IMR-90 (cell line): ENCODE data around the gene C2CD4D.

Source experiments
- CTCF ChIP-seq: conservative IDR thresholded peaks from 2 replicates; pipeline ENCODE4 v1.5.1; 2012; ENCODE audit warnings: mild to moderate bottlenecking, low read depth, low read length, improper control_type of control experiment
- MAFK ChIP-seq: IDR thresholded peaks from 2 replicates; pipeline ENCODE4 v1.6.1; 2012; ENCODE audit warnings: low read depth, low read length, improper control_type of control experiment
- MXI1 ChIP-seq: IDR thresholded peaks from 2 replicates; pipeline ENCODE4 v1.6.1; 2012; ENCODE audit warnings: low read depth, mild to moderate bottlenecking, low read length, moderate library complexity, borderline replicate concordance
- POLR2A ChIP-seq: IDR thresholded peaks from 2 replicates; pipeline ENCODE4 v1.6.1; 2012; ENCODE audit warnings: mild to moderate bottlenecking, low read depth, low read length
- RAD21 ChIP-seq: IDR thresholded peaks from 2 replicates; pipeline ENCODE4 v1.6.1; 2012; ENCODE audit warnings: low read length, improper control_type of control experiment
- RCOR1 ChIP-seq: IDR thresholded peaks from 2 replicates; pipeline ENCODE4 v1.6.1; 2012; ENCODE audit warnings: mild to moderate bottlenecking, low read length, improper control_type of control experiment; ENCODE audit not compliant: insufficient replicate concordance
- TF ChIP-seq, protein P1 (sequence below): fragments of 150-350 bp; IDR thresholded peaks from 2 replicates; pipeline ENCODE4 v1.6.1; 2017; ENCODE audit warnings: mild to moderate bottlenecking, antibody characterized with exemption, low read length, low read depth
- TF ChIP-seq, protein P2 (sequence below): fragments of 150-350 bp; IDR thresholded peaks from 2 replicates; pipeline ENCODE4 v1.6.1; 2016; ENCODE audit warnings: low read depth, mild to moderate bottlenecking, low read length, moderate library complexity, borderline replicate concordance

DNA sequence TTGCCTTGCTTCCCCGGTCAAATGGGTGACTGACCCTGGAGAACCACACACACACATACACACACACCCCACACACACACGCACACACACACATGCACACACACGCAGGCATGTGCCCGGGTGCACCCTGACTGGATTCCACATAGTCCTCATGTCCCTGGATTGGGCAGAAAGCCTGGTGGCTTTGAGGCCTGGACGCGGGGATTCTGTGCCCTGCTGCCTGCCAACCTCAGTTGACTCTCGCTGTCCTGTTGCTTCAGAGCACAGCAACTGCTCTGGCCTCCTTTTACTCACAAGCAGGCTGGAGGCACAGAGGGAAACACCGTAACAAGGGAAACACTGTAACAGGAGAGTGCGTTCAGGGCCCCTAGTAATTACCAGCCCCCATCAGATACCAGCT is 14.4 kb downstream of the C2CD4D start:
- TF ChIP-seq CTCF (no peak), RCOR1 (no peak), RAD21 (no peak), POLR2A (no peak), MXI1 (no peak), MAFK (no peak)
- TF ChIP-seq, protein P1, sequence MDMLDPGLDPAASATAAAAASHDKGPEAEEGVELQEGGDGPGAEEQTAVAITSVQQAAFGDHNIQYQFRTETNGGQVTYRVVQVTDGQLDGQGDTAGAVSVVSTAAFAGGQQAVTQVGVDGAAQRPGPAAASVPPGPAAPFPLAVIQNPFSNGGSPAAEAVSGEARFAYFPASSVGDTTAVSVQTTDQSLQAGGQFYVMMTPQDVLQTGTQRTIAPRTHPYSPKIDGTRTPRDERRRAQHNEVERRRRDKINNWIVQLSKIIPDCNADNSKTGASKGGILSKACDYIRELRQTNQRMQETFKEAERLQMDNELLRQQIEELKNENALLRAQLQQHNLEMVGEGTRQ = no peak
- TF ChIP-seq, protein P2, sequence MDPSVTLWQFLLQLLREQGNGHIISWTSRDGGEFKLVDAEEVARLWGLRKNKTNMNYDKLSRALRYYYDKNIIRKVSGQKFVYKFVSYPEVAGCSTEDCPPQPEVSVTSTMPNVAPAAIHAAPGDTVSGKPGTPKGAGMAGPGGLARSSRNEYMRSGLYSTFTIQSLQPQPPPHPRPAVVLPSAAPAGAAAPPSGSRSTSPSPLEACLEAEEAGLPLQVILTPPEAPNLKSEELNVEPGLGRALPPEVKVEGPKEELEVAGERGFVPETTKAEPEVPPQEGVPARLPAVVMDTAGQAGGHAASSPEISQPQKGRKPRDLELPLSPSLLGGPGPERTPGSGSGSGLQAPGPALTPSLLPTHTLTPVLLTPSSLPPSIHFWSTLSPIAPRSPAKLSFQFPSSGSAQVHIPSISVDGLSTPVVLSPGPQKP = no peak
